Suprapubic skin (tissue), 3 donors: ENCODE results near the gene LMX1B.

Experiments used
- POLR2A ChIP-seq, 2 donors: fragments of 450-650 bp; IDR thresholded peaks; one replicate each; pipeline ENCODE4 v1.6.1; 2017; ENCODE audit warnings: antibody characterized with exemption in 2 of 2, mild to moderate bottlenecking in 2 of 2, moderate library complexity in 2 of 2
- TF ChIP-seq, protein P1 (sequence below), 2 donors: fragments of 200-600 bp in 1 of 2; fragments of 450-650 bp in 1 of 2; sonication (generic) in 1 of 2; IDR thresholded peaks; one replicate each; pipeline ENCODE4 v1.5.1; 2016 to 2019; ENCODE audit warnings: antibody characterized with exemption in 2 of 2, mild to moderate bottlenecking in 1 of 2, moderate library complexity in 1 of 2

GRCh38 chr9:126738553-126738952 lies 124.8 kb downstream of the LMX1B start:
- TF ChIP-seq, protein P1, sequence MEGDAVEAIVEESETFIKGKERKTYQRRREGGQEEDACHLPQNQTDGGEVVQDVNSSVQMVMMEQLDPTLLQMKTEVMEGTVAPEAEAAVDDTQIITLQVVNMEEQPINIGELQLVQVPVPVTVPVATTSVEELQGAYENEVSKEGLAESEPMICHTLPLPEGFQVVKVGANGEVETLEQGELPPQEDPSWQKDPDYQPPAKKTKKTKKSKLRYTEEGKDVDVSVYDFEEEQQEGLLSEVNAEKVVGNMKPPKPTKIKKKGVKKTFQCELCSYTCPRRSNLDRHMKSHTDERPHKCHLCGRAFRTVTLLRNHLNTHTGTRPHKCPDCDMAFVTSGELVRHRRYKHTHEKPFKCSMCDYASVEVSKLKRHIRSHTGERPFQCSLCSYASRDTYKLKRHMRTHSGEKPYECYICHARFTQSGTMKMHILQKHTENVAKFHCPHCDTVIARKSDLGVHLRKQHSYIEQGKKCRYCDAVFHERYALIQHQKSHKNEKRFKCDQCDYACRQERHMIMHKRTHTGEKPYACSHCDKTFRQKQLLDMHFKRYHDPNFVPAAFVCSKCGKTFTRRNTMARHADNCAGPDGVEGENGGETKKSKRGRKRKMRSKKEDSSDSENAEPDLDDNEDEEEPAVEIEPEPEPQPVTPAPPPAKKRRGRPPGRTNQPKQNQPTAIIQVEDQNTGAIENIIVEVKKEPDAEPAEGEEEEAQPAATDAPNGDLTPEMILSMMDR (IDR thresholded peaks at IDR 0.05), result no peak
- no peak for TF ChIP-seq POLR2A (IDR thresholded peaks at IDR 0.05)
